Measurements from ENCODE around the gene HNRNPUL1. TPM values are rescaled to one million over a fixed set of nuclear protein-coding genes. Genes with fewer than 3 reads are reported as not detected.

HNRNPUL1 gene
- total and polyA plus RNA-seq, 10 of the 15 experiments (the other 5 are each of a cell fraction or from before 2014, with no cell fraction given) = 11.1 to 276 (median 117) TPM

DNA sequence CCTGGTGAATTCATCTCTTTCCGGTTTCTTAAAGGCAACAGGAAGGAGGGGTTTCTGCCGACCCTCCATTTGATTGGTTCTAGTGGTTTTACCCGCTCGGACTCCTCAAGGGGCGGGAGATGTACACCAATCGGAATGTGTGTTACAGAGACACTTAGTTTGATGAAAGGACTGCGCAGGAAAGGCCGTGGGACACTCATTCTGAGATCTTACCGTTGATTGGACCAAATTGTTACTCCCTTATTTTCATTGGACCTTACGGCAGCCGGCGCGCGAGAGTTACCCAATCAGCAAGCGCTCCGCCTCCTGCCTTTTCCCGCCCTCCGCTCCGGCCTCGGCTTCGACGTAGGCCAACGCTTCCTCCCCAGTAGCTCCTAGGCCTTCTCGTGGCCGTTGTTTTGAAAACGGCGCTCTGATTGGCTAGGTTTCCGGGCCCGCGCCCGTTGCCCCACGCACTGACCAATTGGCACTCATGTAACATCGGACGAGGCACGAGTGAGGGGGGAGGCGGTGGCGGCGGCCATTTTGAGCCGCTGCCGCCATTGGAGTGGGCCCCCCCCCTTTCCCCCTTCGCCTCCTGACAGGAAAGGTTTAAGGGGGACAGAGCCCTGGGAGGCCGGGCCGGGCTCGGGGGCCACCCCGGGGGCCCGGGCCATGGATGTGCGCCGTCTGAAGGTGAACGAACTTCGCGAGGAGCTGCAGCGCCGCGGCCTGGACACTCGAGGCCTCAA, at the start of gene HNRNPUL1 (continued):
- TF ChIP-seq, protein P1, sequence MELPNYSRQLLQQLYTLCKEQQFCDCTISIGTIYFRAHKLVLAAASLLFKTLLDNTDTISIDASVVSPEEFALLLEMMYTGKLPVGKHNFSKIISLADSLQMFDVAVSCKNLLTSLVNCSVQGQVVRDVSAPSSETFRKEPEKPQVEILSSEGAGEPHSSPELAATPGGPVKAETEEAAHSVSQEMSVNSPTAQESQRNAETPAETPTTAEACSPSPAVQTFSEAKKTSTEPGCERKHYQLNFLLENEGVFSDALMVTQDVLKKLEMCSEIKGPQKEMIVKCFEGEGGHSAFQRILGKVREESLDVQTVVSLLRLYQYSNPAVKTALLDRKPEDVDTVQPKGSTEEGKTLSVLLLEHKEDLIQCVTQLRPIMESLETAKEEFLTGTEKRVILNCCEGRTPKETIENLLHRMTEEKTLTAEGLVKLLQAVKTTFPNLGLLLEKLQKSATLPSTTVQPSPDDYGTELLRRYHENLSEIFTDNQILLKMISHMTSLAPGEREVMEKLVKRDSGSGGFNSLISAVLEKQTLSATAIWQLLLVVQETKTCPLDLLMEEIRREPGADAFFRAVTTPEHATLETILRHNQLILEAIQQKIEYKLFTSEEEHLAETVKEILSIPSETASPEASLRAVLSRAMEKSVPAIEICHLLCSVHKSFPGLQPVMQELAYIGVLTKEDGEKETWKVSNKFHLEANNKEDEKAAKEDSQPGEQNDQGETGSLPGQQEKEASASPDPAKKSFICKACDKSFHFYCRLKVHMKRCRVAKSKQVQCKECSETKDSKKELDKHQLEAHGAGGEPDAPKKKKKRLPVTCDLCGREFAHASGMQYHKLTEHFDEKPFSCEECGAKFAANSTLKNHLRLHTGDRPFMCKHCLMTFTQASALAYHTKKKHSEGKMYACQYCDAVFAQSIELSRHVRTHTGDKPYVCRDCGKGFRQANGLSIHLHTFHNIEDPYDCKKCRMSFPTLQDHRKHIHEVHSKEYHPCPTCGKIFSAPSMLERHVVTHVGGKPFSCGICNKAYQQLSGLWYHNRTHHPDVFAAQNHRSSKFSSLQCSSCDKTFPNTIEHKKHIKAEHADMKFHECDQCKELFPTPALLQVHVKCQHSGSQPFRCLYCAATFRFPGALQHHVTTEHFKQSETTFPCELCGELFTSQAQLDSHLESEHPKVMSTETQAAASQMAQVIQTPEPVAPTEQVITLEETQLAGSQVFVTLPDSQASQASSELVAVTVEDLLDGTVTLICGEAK (IDR thresholded peaks at IDR 0.05; ENCODE audit: borderline replicate concordance) = peak; percentile 92
- TF ChIP-seq RAD21 (IDR thresholded peaks at IDR 0.05; ENCODE audit: insufficient read depth, low read depth, low read length) = no peak
- TF ChIP-seq, protein P2, sequence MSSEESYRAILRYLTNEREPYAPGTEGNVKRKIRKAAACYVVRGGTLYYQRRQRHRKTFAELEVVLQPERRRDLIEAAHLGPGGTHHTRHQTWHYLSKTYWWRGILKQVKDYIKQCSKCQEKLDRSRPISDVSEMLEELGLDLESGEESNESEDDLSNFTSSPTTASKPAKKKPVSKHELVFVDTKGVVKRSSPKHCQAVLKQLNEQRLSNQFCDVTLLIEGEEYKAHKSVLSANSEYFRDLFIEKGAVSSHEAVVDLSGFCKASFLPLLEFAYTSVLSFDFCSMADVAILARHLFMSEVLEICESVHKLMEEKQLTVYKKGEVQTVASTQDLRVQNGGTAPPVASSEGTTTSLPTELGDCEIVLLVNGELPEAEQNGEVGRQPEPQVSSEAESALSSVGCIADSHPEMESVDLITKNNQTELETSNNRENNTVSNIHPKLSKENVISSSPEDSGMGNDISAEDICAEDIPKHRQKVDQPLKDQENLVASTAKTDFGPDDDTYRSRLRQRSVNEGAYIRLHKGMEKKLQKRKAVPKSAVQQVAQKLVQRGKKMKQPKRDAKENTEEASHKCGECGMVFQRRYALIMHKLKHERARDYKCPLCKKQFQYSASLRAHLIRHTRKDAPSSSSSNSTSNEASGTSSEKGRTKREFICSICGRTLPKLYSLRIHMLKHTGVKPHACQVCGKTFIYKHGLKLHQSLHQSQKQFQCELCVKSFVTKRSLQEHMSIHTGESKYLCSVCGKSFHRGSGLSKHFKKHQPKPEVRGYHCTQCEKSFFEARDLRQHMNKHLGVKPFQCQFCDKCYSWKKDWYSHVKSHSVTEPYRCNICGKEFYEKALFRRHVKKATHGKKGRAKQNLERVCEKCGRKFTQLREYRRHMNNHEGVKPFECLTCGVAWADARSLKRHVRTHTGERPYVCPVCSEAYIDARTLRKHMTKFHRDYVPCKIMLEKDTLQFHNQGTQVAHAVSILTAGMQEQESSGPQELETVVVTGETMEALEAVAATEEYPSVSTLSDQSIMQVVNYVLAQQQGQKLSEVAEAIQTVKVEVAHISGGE (CRISPR knock-in tag; IDR thresholded peaks at IDR 0.05) = no peak
- TF ChIP-seq, protein P3, sequence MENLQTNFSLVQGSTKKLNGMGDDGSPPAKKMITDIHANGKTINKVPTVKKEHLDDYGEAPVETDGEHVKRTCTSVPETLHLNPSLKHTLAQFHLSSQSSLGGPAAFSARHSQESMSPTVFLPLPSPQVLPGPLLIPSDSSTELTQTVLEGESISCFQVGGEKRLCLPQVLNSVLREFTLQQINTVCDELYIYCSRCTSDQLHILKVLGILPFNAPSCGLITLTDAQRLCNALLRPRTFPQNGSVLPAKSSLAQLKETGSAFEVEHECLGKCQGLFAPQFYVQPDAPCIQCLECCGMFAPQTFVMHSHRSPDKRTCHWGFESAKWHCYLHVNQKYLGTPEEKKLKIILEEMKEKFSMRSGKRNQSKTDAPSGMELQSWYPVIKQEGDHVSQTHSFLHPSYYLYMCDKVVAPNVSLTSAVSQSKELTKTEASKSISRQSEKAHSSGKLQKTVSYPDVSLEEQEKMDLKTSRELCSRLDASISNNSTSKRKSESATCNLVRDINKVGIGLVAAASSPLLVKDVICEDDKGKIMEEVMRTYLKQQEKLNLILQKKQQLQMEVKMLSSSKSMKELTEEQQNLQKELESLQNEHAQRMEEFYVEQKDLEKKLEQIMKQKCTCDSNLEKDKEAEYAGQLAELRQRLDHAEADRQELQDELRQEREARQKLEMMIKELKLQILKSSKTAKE (IDR thresholded peaks at IDR 0.05; ENCODE audit: low read depth, poor library complexity, severe bottlenecking) = peak; percentile 88
- no peak for TF ChIP-seq EZH2 (IDR thresholded peaks at IDR 0.05; ENCODE audit: borderline replicate concordance, control insufficient read depth, low read depth, low read length)
- TF ChIP-seq RCOR1 (conservative IDR thresholded peaks at IDR 0.05; ENCODE audit: low read depth, low read length) = no peak
- peak in 1 of 2 experiments; percentile 45; a peak in 1 of 3 replicates for TF ChIP-seq EGR1 (IDR thresholded peaks at IDR 0.05; ENCODE audit: borderline replicate concordance in 1 of 2, low read depth in 2 of 2, low read length in 2 of 2)
- no peak for TF ChIP-seq EED (IDR thresholded peaks at IDR 0.05; ENCODE audit: low read depth)
- TF ChIP-seq, protein P4, sequence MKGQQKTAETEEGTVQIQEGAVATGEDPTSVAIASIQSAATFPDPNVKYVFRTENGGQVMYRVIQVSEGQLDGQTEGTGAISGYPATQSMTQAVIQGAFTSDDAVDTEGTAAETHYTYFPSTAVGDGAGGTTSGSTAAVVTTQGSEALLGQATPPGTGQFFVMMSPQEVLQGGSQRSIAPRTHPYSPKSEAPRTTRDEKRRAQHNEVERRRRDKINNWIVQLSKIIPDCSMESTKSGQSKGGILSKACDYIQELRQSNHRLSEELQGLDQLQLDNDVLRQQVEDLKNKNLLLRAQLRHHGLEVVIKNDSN (IDR thresholded peaks at IDR 0.05; ENCODE audit: borderline replicate concordance, extremely low read length, insufficient read depth, low read depth, low read length) = no peak
- TF ChIP-seq ESRRA (IDR thresholded peaks at IDR 0.05; ENCODE audit: low read length) = no peak
- TF ChIP-seq BACH1 (IDR thresholded peaks at IDR 0.05; ENCODE audit: borderline replicate concordance) = no peak; the same call in 1 of the 2 replicates
- peak; percentile 97 for TF ChIP-seq SP1 (IDR thresholded peaks at IDR 0.05; ENCODE audit: low read depth, low read length)
- no peak for TF ChIP-seq SMC3 (IDR thresholded peaks at IDR 0.05; ENCODE audit: borderline replicate concordance, low read length)
- TF ChIP-seq IRF4 (IDR thresholded peaks at IDR 0.05; ENCODE audit: low read depth, low read length) = no peak
- TF ChIP-seq NRF1 (conservative IDR thresholded peaks at IDR 0.05; ENCODE audit: low read depth, low read length) = peak; percentile 36; the same call in 1 of the 2 replicates
- TF ChIP-seq, protein P5, sequence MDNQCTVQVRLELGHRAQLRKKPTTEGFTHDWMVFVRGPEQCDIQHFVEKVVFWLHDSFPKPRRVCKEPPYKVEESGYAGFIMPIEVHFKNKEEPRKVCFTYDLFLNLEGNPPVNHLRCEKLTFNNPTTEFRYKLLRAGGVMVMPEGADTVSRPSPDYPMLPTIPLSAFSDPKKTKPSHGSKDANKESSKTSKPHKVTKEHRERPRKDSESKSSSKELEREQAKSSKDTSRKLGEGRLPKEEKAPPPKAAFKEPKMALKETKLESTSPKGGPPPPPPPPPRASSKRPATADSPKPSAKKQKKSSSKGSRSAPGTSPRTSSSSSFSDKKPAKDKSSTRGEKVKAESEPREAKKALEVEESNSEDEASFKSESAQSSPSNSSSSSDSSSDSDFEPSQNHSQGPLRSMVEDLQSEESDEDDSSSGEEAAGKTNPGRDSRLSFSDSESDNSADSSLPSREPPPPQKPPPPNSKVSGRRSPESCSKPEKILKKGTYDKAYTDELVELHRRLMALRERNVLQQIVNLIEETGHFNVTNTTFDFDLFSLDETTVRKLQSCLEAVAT (IDR thresholded peaks at IDR 0.05) = peak; percentile 87
